ES-I3 (cell line): ENCODE measurements around the gene GNAI2.

Source experiments
- H3K36me3 ChIP-seq: 2 replicates; pipeline ENCODE4 v1.6.1; 2013; ENCODE audit warnings: mild to moderate bottlenecking, low read length, control low read depth, moderate library complexity; ENCODE audit not compliant: insufficient read depth
- H3K4me1 ChIP-seq: 2 replicates; pipeline ENCODE4 v1.6.1; 2013; ENCODE audit warnings: mild to moderate bottlenecking, control low read depth, low read length; ENCODE audit not compliant: insufficient read depth
- H3K9ac ChIP-seq: 2 replicates; pipeline ENCODE4 v1.6.1; 2013; ENCODE audit warnings: low read depth, mild to moderate bottlenecking, low read length, moderate library complexity
- H3K9me3 ChIP-seq: 2 replicates; pipeline ENCODE4 v1.6.1; 2013; ENCODE audit warnings: mild to moderate bottlenecking, low read length, moderate library complexity; ENCODE audit not compliant: control insufficient read depth, insufficient read depth

Gene GNAI2

GRCh38 chr3:50235716-50236483 lies at the start of gene GNAI2:
GNAI2 (plus strand) TSS chr3:50236204; CDS start chr3:50236336, 132 bp downstream.
- H3K4me1 ChIP-seq = peaks cover 16% of the 10 kb centered on the region
- no peaks in the 10 kb centered on the region for H3K36me3 ChIP-seq
- H3K9me3 ChIP-seq = no peaks in the 10 kb centered on the region
- H3K9ac ChIP-seq = peak within 1 kb of the TSS; percentile 94

- H3K4me1 ChIP-seq = no peaks in the 10 kb centered on the region
- H3K9ac ChIP-seq = no peak overlapping the region
- H3K36me3 ChIP-seq = peaks cover 8% of the 10 kb centered on the region; the same call in 1 of the 2 replicates
- H3K9me3 ChIP-seq = no peaks in the 10 kb centered on the region
These were observed 48.3 kb upstream of the GNAI2 start for GRCh38 chr3:50187750-50188149.

- no peak overlapping the region for H3K9ac ChIP-seq
- H3K36me3 ChIP-seq = peaks cover 8% of the 10 kb centered on the region; the same call in 1 of the 2 replicates
- H3K9me3 ChIP-seq = no peaks in the 10 kb centered on the region
- H3K4me1 ChIP-seq = no peaks in the 10 kb centered on the region
These were observed 46.7 kb upstream of the GNAI2 start for GRCh38 chr3:50189274-50189673.

GRCh38 chr3:50189989-50190388 lies 46.0 kb upstream of the GNAI2 start:
- Histone ChIP-seq H3K4me1 (no peaks in the 10 kb centered on the region), H3K9me3 (no peaks in the 10 kb centered on the region), H3K36me3 (peaks cover 5% of the 10 kb centered on the region; the same call in 1 of the 2 replicates), H3K9ac (no peak overlapping the region)

DNA sequence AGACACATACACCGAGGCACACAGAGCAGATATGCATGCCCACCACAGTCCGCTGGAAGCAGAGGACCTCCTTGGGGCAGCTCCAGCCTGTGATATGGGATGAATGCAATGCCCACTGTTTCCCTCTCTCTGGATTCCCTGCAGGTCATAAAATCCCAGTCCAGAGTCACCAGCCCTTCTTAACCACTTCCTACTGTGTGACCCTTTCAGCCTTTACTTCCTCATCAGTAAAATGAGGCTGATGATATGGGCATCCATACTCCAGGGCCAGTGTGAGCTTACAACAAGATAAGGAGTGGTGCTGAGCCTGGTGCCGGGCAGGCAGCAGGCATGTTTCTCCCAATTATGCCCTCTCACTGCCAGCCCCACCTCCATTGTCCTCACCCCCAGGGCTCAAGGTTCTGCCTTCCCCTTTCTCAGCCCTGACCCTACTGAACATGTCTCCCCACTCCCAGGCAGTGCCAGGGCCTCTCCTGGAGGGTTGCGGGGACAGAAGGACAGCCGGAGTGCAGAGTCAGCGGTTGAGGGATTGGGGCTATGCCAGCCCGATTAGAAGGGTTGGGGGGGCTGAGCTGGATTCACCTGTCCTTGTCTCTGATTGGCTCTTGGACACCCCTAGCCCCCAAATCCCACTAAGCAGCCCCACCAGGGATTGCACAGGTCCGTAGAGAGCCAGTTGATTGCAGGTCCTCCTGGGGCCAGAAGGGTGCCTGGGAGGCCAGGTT lies 44.9 kb upstream of the GNAI2 start, which contains the start of gene GNAT1:
TSS of gene GNAT1 (plus strand) at position 675 of the 725 bp plus-strand sequence. CDS start 116 bp downstream, outside the sequence.
- H3K9me3 ChIP-seq = no peaks in the 10 kb centered on the region
- peaks cover 3% of the 10 kb centered on the region; the same call in 1 of the 2 replicates for H3K4me1 ChIP-seq
- peaks cover 5% of the 10 kb centered on the region; the same call in 1 of the 2 replicates for H3K36me3 ChIP-seq
- H3K9ac ChIP-seq = no peak within 1 kb of the TSS

DNA sequence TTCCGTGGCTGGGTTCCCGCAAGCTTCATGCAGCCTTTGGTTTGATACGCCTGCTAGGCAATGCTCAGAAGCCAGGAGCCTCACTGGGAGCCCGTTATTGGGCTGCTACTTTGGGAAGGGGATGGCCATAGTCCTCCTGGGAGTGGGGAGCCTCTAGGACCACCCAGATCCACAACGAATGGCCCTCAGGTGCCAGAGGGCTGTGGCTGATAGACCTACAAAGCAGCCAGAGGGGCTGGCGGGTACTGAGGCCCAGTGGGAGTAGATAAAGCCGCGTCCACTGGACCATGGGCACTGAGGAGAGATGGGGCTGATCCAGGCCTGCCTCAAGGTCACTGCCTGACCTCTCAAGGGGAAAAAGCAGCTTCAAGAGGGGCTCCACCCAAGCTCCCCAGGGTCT lies 43.9 kb upstream of the GNAI2 start:
- Histone ChIP-seq H3K9ac (no peak overlapping the region), H3K4me1 (peaks cover 3% of the 10 kb centered on the region; the same call in 1 of the 2 replicates), H3K36me3 (peaks cover 5% of the 10 kb centered on the region; the same call in 1 of the 2 replicates), H3K9me3 (no peaks in the 10 kb centered on the region)

- H3K9me3 ChIP-seq = no peaks in the 10 kb centered on the region
These were observed 43.3 kb upstream of the GNAI2 start for GRCh38 chr3:50192689-50193141.

DNA sequence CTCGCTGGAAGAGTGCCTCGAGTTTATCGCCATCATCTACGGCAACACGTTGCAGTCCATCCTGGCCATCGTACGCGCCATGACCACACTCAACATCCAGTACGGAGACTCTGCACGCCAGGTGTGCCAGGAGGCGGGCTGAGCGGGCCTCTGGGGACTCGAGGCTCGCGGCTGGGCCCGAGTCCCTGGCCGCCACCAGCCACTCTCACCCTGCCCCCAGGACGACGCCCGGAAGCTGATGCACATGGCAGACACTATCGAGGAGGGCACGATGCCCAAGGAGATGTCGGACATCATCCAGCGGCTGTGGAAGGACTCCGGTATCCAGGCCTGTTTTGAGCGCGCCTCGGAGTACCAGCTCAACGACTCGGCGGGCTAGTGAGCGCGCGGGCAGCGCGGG lies 42.7 kb upstream of the GNAI2 start:
- Histone ChIP-seq H3K36me3 (no peaks in the 10 kb centered on the region), H3K9me3 (no peaks in the 10 kb centered on the region), H3K4me1 (peaks cover 3% of the 10 kb centered on the region; the same call in 1 of the 2 replicates), H3K9ac (no peak overlapping the region)

More at GRCh38 chr3:50192689-50193141, 43.3 kb upstream of the GNAI2 start:
- Histone ChIP-seq H3K9ac (no peak overlapping the region), H3K4me1 (peaks cover 3% of the 10 kb centered on the region; the same call in 1 of the 2 replicates), H3K36me3 (no peaks in the 10 kb centered on the region)

GRCh38 chr3:50193746-50194127 lies 42.3 kb upstream of the GNAI2 start:
- Histone ChIP-seq H3K9ac (no peak overlapping the region), H3K36me3 (no peaks in the 10 kb centered on the region), H3K4me1 (peaks cover 3% of the 10 kb centered on the region; the same call in 1 of the 2 replicates), H3K9me3 (no peaks in the 10 kb centered on the region)

DNA sequence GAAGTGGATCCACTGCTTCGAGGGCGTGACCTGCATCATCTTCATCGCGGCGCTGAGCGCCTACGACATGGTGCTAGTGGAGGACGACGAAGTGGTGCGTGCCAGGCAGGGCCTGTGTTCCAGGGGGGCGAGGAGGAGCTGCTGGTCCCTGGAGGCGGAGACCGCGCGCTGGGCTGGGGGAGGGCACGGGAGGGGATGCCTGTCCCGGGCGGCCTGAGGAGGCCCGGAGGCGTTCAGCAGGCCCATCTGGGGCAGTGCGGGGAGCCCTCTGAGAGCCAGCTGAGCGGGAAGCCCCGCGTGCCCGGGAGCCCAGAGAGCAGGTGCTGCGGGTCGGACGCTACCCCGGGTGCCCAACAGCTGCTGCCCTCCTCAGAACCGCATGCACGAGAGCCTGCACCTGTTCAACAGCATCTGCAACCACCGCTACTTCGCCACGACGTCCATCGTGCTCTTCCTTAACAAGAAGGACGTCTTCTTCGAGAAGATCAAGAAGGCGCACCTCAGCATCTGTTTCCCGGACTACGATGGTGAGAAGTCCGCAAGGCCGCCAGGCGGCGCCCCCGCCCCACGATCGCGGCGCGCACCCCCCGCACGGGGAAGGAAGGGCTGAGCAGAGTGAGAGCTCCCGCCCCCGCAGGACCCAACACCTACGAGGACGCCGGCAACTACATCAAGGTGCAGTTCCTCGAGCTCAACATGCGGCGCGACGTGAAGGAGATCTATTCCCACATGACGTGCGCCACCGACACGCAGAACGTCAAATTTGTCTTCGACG lies 41.7 kb upstream of the GNAI2 start:
- Histone ChIP-seq H3K36me3 (no peaks in the 10 kb centered on the region), H3K4me1 (peaks cover 3% of the 10 kb centered on the region; the same call in 1 of the 2 replicates), H3K9ac (no peak overlapping the region)

DNA sequence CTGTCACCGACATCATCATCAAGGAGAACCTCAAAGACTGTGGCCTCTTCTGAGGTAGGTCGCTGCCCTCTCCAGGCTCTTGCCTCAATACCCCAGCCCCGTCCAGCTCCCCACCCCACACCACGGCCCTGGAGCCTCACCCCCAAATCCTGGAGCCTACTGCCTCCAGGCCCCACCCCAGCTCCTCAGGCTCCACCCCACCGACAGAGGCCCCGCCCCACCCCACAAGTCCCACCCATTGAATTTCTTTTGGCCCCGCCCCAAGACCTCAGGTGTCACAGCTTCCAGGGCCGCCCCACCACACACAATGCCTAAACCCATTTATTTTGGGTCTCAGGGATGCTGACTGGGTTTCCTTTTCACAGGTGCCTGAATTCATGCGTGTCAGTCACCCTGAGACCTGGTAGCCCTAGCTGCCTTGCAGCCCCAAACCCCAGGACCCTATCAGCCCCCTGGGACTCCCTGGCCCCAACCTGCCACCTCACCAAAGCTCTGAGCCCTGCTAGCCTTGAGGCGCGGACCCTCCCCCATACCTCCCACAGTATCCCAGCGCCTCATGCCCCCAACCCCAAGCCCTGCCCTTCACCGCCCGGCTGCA lies 41.0 kb upstream of the GNAI2 start:
- H3K36me3 ChIP-seq = no peaks in the 10 kb centered on the region
- H3K4me1 ChIP-seq = peaks cover 3% of the 10 kb centered on the region; the same call in 1 of the 2 replicates
- H3K9me3 ChIP-seq = no peaks in the 10 kb centered on the region
- no peak overlapping the region for H3K9ac ChIP-seq

More for the DNA sequence above, 41.7 kb upstream of the GNAI2 start:
- no peaks in the 10 kb centered on the region for H3K9me3 ChIP-seq

GRCh38 chr3:50195501-50196252 lies 40.3 kb upstream of the GNAI2 start:
- H3K36me3 ChIP-seq = no peaks in the 10 kb centered on the region
- H3K4me1 ChIP-seq = peaks cover 3% of the 10 kb centered on the region; the same call in 1 of the 2 replicates
- no peaks in the 10 kb centered on the region for H3K9me3 ChIP-seq
- H3K9ac ChIP-seq = no peak overlapping the region

GRCh38 chr3:50196253-50196801 lies 39.7 kb upstream of the GNAI2 start:
- H3K9ac ChIP-seq = no peak overlapping the region
- H3K4me1 ChIP-seq = peaks cover 3% of the 10 kb centered on the region; the same call in 1 of the 2 replicates
- H3K36me3 ChIP-seq = no peaks in the 10 kb centered on the region
- H3K9me3 ChIP-seq = no peaks in the 10 kb centered on the region
